GM21737 (cell line): ENCODE measurements around the gene TGM4.

ENCODE experiments used
- ATAC-seq: cut with Tn5 transposase; IDR thresholded peaks from one replicate; pipeline ENCODE4 v1.9.1; 2021; ENCODE audit warnings: mild to moderate bottlenecking, moderate library complexity; ENCODE audit not compliant: unreplicated experiment

TGM4 gene

DNA sequence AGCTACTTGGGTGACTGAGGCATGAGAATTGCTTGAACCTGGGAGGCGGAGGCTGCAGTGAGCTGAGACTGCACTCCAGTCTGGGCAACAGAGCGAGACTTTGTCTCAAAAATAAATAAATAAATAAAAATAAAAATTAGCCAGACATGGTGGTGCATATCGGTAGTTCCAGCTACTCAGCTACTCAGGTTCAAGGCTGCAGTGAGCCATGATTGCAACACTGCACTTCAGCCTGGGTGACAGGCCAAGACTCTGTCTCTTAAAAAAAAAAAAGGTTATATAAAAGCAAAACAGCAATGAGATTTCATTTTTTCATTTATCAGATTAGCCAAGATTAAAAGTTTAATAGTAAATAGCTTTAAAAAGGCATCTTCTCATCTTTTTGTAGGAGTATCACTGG lies 2.9 kb downstream of the TGM4 start:
- no peak for ATAC-seq

DNA sequence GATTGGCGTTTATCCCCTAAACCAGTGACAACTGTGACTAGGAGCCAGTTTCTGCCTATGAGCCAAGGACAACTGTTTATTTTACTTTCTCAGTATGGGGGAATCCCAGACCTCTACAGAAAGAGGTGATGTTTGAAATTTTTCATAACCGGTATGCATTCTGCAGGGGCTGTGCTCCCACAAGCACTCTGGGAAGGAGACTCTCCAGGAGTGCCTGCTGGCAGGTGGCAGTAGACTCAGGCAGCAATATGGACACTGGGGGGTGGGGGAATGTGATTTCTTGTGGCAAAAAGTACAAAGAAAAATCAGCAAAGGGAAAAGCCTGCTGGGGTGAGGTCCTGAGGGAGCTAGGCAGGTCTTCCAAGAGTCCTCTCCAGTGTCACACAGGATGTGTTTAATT lies 5.9 kb downstream of the TGM4 start:
- no peak for ATAC-seq

DNA sequence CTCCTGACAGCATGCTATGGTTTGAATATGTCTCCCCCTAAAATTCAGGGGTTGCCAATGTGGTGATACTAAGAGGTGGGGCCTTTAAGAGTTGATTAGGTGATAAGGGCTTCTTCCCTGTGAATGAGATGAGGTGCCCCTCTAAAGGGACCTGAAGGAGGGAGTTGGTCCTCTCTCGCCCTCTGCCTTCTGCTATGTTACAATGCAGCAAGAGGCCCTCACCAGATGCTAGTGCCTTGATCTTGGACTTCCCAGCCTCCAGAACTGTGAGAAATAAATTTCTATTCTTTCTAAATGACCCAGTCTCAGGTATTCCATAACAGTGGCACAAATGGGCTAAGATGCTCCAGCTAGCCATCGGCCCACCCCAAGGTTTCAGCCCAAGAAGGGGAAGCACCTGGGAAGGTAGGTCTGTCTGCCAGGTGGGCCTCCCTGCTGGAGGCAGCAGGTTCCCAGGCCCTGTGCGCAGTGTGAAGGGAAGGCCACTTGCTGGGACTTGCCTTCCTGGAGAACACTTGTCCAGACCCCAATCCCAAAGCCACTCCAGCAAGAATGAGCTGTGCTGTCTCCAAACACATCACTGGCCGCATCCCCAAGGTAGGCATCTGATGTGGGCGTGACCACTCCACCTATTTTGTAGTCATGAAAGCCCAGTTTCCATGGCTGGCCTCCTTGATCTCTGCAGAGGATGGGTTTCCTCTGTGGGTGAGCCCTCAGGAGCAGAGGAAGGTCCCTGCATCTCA lies 9.0 kb downstream of the TGM4 start:
- no peak for ATAC-seq

GRCh38 chr3:44883999-44884431 lies 9.6 kb downstream of the TGM4 start:
- no peak for ATAC-seq

GRCh38 chr3:44885618-44886017 lies 11.2 kb downstream of the TGM4 start:
- ATAC-seq: no peak

- no peak for ATAC-seq
Observed at GRCh38 chr3:44886561-44886960, 12.2 kb downstream of the TGM4 start.

GRCh38 chr3:44887101-44887500 lies 12.7 kb downstream of the TGM4 start:
- ATAC-seq: no peak

DNA sequence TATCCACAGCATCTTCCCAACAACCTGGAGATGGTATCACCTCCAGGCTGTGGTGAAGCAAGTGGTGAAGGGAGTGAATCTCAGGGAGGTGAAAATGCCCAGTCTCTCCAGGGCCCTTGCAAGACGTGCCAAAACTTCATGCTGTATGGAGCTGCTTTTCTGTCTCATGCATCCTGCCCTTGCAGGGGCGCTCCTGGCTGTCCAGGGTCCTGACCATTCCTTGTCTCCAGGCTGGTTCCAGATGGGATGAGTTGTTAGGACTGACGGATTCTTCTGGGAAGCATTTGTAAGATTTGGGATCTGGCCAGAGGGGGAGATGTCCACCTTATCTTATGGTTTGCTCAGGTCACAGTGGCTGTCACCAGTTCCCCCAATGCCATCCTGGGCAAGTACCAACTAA lies 15.8 kb downstream of the TGM4 start:
- no peak for ATAC-seq

GRCh38 chr3:44890852-44891251 lies 16.4 kb downstream of the TGM4 start:
- ATAC-seq: no peak

DNA sequence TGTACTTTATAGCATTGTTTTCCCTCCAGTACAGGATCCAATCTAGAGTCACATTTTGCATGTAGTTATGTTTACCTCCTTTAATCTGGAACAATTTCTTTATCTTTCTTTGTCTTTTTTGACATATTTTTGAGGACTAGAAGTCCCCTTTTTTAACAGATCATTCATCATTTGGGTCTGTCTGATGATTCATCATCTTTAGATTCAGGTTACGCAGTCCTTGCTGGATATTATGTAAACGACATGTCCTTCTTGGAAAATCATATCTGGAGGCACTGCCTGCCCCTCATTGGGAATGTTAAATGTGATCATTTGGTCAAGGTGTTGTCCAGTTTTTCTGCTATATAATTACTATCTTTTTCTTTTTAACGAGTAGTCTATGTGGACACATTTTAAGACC lies 18.3 kb downstream of the TGM4 start:
- no peak for ATAC-seq

- ATAC-seq: no peak
Observed at GRCh38 chr3:44893097-44893496, 18.7 kb downstream of the TGM4 start.

DNA sequence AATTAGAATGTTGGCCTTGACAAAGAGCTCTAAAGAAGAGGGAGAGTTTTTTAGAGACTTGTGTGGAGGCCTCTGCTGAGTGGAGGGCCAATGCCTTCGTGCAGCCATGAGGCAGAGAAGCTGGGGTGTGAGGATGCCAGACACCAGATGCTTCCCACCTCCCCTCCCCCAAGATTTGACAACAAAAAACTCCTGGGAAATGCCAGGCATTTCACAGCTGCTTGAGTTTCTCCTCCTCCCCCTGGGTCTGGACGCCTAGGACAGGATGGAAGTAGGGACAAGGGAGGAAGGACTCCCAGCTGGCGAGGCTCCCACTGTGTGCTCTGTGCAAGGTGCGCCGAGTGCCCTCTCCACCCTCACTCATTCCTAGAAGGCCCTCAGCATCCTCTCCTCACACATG lies 20.1 kb downstream of the TGM4 start:
- no peak for ATAC-seq

DNA sequence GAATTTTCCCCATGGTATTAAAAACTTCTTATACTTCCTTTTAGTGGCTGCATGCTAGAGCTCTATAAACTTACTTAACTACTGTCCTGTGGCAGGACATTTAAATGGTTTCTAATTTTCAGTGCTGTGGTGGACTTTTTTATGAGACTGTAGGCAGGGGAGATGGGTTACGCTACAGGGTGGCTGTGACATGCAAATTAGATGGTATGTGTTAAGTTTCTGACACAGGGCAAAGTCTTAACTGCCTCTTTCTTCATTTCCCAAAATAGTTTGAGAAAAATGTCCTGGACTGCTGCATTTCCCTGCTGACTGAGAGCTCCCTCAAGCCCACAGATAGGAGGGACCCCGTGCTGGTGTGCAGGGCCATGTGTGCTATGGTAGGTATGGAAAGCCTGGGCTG lies 22.0 kb downstream of the TGM4 start:
- no peak for ATAC-seq

DNA sequence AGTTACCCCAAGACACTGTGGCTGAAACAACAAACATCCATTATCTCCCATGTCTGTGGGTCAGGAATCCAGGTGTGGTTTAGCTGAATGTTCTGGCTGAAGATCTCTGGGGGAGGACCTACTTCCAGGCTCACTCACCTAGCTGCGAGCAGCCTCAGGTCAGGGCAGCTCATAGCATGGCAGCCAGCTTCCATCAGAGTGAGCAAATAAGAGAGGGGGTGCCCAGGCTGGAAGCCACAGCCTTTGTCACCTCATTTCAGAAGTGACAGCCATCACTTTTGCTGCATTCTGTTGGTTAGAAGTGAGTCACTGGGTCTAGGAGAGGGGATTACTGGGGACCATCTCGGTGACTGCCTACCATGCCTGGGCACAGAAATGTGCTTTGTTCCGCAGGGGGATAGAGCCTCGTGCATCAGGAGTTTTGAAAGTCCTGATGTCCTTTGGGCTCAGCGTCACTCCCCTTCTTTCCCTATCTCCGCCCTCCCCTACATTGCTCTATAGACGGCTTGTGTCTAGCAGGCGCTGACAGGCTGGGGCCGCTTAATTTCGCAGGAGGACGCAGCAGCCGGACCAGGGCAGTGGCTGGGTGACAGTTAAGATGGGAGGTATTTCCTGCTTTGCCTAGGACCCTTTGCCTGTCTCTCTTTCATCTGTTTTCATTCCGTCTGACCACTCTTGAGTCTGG lies 25.4 kb downstream of the TGM4 start:
- ATAC-seq: no peak

DNA sequence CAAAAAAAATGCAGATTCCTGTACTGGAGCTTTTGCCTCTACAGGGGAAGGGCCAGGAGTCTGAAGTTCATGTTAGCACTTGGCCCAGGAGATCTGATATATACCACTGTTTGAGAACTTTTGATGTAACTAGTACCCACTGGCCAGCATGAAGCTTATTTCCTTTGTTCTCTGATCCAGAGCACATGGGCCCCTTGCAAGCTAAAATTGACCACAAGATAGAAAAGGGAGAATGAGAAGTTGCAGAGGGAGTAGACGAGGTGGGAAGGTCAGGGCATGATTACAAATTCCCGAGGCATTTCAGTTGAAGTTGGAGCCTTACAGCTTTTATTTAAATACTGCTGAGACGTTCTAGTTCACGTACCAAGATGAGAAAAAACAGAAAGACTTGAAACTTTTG lies 28.2 kb downstream of the TGM4 start:
- no peak for ATAC-seq

DNA sequence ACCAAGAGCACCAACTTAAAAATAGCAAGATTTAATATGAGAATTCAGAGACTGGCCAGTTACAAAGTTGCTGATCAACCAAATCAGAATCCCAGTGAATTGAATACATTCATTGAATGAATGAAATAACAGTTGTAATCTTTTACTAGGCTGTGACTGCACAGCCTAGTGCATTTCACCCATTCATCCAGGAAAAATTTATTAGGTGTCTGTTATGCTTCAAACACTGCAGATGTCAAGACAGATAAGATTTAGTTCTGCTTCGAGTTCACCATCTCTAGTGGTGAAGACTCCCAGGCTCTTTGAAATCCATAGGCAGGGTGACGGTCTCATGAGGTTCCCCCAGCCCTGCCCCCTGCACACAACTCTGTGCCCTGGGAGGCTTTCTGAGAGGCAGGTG lies 28.9 kb downstream of the TGM4 start:
- ATAC-seq: no peak

GRCh38 chr3:44903751-44904150 lies 29.3 kb downstream of the TGM4 start:
- ATAC-seq: no peak

GRCh38 chr3:44905446-44906157 lies 31.2 kb downstream of the TGM4 start:
- no peak for ATAC-seq

DNA sequence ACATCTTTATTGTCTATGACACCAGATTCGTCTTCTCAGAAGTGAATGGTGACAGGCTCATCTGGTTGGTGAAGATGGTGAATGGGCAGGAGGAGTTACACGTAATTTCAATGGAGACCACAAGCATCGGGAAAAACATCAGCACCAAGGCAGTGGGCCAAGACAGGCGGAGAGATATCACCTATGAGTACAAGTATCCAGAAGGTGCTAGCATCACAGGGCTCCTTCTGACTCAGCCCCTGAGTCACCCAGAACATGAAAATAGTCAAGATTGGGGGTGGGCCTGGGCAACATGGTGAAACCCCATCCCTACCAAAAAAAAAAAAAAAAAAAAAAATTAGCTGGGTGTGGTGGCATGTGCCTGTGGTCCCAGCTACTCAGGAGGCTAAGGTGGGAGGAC lies 32.6 kb downstream of the TGM4 start:
- no peak for ATAC-seq

GRCh38 chr3:44907612-44908011 lies 33.2 kb downstream of the TGM4 start:
- no peak for ATAC-seq

- no peak for ATAC-seq
Observed at GRCh38 chr3:44909063-44909462, 34.7 kb downstream of the TGM4 start.

DNA sequence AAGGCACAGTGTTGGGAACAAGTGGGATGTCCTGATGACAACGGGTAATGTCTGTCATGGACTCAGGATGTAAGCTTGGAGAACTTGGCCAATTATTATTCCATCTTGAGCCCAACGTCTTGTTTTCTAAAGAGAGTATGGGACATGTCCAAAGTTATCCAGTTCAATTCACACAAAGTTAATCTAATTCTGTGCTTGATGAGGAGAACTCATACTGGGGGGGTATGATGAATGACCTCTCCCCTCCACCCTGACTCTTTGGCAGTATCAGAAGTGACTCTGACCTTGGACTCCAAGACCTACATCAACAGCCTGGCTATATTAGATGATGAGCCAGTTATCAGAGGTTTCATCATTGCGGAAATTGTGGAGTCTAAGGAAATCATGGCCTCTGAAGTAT lies 36.3 kb downstream of the TGM4 start:
- no peak for ATAC-seq
